ENCODE measurements around the gene PTPRB. TPM values are rescaled to one million over a fixed set of nuclear protein-coding genes. Genes with fewer than 3 reads are reported as not detected.

The PTPRB gene
- total and polyA plus RNA-seq, 2 donors (not counting 3 experiments of a cell fraction or from before 2014, with no cell fraction given) = 64.1 to 151 TPM

DNA sequence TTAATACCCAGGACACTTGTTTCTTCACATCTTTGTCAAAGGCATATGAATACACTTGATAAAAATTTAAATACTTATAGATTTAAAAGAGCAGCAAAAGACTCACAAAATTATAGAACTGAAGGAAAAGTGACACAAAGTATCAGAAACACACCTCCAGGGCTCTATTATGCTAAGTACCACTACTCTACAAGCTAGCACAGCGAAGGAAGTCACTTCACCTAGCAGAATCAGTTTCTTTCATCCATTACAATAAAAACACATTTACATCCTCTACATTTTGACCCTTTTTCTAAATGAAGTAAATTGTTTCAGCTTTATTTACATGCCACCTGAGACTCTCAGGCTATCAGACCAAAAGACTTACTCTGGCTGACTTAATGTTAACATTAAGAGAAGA, 26.6 kb upstream of the PTPRB start:
- Histone ChIP-seq H3K36me3 (ENCODE audit: control insufficient read depth in 2 of 2, extremely low read depth in 1 of 2, insufficient read depth in 2 of 2, low read length in 2 of 2) (no peaks in the 10 kb centered on the region), H3K9me1 (replicated peaks; ENCODE audit: control insufficient read depth, extremely low read depth, insufficient read depth, low read length) (no peaks in the 10 kb centered on the region), H3K27ac (ENCODE audit: insufficient read depth, low read depth, low read length) (no peak overlapping the region), H3K27me3 (ENCODE audit: control insufficient read depth in 2 of 2, insufficient read depth in 2 of 2, low read length in 2 of 2) (no peaks in the 10 kb centered on the region), H2AFZ (ENCODE audit: low read depth, low read length) (no peak overlapping the region), H3K79me2 (ENCODE audit: control insufficient read depth, insufficient read depth, low read length) (no peaks in the 10 kb centered on the region), H3K9me3 (replicated peaks; ENCODE audit: control insufficient read depth, insufficient read depth, low read length) (no peaks in the 10 kb centered on the region), H4K20me1 (replicated peaks; ENCODE audit: control insufficient read depth, extremely low read depth, insufficient read depth, low read length) (no peaks in the 10 kb centered on the region), H3K4me3 (replicated peaks in 1 of 3; ENCODE audit: insufficient read depth in 1 of 3, low read depth in 1 of 3, low read length in 3 of 3) (no peak overlapping the region), H3K9ac (replicated peaks; ENCODE audit: extremely low read depth, insufficient read depth, low read length) (no peak overlapping the region), H3K4me1 (ENCODE audit: control insufficient read depth, extremely low read depth, insufficient read depth, low read length) (peaks cover 40% of the 10 kb centered on the region), H3K4me2 (ENCODE audit: insufficient read depth, low read length) (no peak overlapping the region)
- FAIRE-seq (no peak), DNase-seq (ENCODE audit: low read depth, low spot score) (no peak)
- dilution Hi-C loops (cut with MboI; ENCODE audit: extremely low pct_ligation_motif_present, low sequenced_read_pairs) = no loop called here
- no TSS peak for BruUV-seq (replicated peaks)
- ChIA-PET CTCF (interaction anchor here (0.9 to 1.3 kb wide), 4 partner anchors 12 to 56 kb away, joined by 3 to 6 read pairs (median 4); partner anchors contain the start of gene PTPRB), POLR2A (no interaction called here)
- no peak for TF ChIP-seq JUN (IDR thresholded peaks at IDR 0.05; ENCODE audit: borderline replicate concordance, insufficient read depth, insufficient read length, low read depth)
- no peak for TF ChIP-seq MAX (IDR thresholded peaks at IDR 0.05; ENCODE audit: insufficient read depth, insufficient read length)
- no peak for TF ChIP-seq FOS (IDR thresholded peaks at IDR 0.05; ENCODE audit: borderline replicate concordance, insufficient read depth, low read length)
- no peak for TF ChIP-seq GATA2 (IDR thresholded peaks at IDR 0.05; ENCODE audit: insufficient read depth, insufficient read length, low read depth, low read length)
- TF ChIP-seq MYC (IDR thresholded peaks at IDR 0.05; ENCODE audit: low read depth, low read length) = no peak
- TF ChIP-seq CTCF (IDR thresholded peaks at IDR 0.05; ENCODE audit: extremely low read depth in 1 of 2, insufficient read depth in 1 of 2, low read depth in 1 of 2, low read length in 2 of 2) = no peak
- TF ChIP-seq EZH2 (IDR thresholded peaks at IDR 0.05; ENCODE audit: borderline replicate concordance, low read depth, low read length, severe bottlenecking) = no peak
- no peak for TF ChIP-seq POLR2AphosphoS5 (IDR thresholded peaks at IDR 0.05; ENCODE audit: insufficient read depth, low read depth, low read length)
- TF ChIP-seq POLR2A (IDR thresholded peaks at IDR 0.05; ENCODE audit: low read depth, low read length) = no peak
- intact Hi-C loops (cut with micrococcal nuclease) = no loop called here
